ENCODE results near the gene SIK2.
"Not testable (repeated sequence)": the region's sequence is repeated elsewhere in the genome, so short reads cannot be mapped to it uniquely, and the experiment has no call there.

The SIK2 gene

GRCh38 chr11:111761036-111761435, 158.8 kb downstream of the SIK2 start:
- no peak for DNase-seq (ENCODE audit: low spot score)

- DNase-seq (ENCODE audit: low spot score): no peak
These were observed 160.3 kb downstream of the SIK2 start for GRCh38 chr11:111762526-111762925.

- DNase-seq (ENCODE audit: low spot score): peak; percentile 15
These were observed 160.9 kb downstream of the SIK2 start for GRCh38 chr11:111762981-111763643.

GRCh38 chr11:111764621-111765020, 162.4 kb downstream of the SIK2 start:
- DNase-seq (ENCODE audit: low spot score): peak; percentile 21

- DNase-seq (ENCODE audit: low spot score): peak; percentile 61
These were observed 163.2 kb downstream of the SIK2 start for GRCh38 chr11:111765320-111765983.

GRCh38 chr11:111765984-111766833, 164.0 kb downstream of the SIK2 start, which contains the start of gene PPP2R1B:
Gene PPP2R1B (minus strand): TSS chr11:111766389. CDS start chr11:111766361, 28 bp downstream.
- peak; percentile 96 for DNase-seq (ENCODE audit: low spot score)

GRCh38 chr11:111766834-111767142, 164.5 kb downstream of the SIK2 start:
- DNase-seq (ENCODE audit: low spot score): no peak

GRCh38 chr11:111770581-111771134, 168.4 kb downstream of the SIK2 start:
- no peak for DNase-seq (ENCODE audit: low spot score)

- DNase-seq (ENCODE audit: low spot score): not testable (repeated sequence)
These were observed 169.0 kb downstream of the SIK2 start for GRCh38 chr11:111771205-111771604.

- no peak for DNase-seq (ENCODE audit: low spot score)
These were observed 170.3 kb downstream of the SIK2 start for GRCh38 chr11:111772535-111772934.

GRCh38 chr11:111774955-111775710, 172.9 kb downstream of the SIK2 start:
- DNase-seq (ENCODE audit: low spot score): peak; percentile 3

- DNase-seq (ENCODE audit: low spot score): no peak
These were observed 174.3 kb downstream of the SIK2 start for GRCh38 chr11:111776398-111777093.

GRCh38 chr11:111777094-111778046, 175.1 kb downstream of the SIK2 start:
- peak; percentile 78 for DNase-seq (ENCODE audit: low spot score)

GRCh38 chr11:111778047-111778558, 175.9 kb downstream of the SIK2 start:
- DNase-seq (ENCODE audit: low spot score): no peak

GRCh38 chr11:111779118-111779517, 176.9 kb downstream of the SIK2 start:
- no peak for DNase-seq (ENCODE audit: low spot score)

Measured in GM03348 (cell line).